ENCODE measurements around the gene APOD.
A peak's percentile ranks its signal among the peaks of the same experiment; 100 is the strongest.
"Not testable (repeated sequence)": the region's sequence is repeated elsewhere in the genome, so short reads cannot be mapped to it uniquely, and the experiment has no call there.

APOD gene

GRCh38 chr3:195583831-195584542 lies at the start of gene APOD:
Gene APOD (minus strand): TSS chr3:195583940. CDS start chr3:195579461, 4,479 bp downstream.
- H3K27me3 ChIP-seq (ENCODE audit: control insufficient read depth in 1 of 2, insufficient read depth in 2 of 2, low read length in 2 of 2) = no peaks in the 10 kb centered on the region
- no peak within 1 kb of the TSS for H3K9ac ChIP-seq (ENCODE audit: low read depth in 1 of 2, low read length in 2 of 2)

GRCh38 chr3:195633351-195633750 lies 49.6 kb upstream of the APOD start:
- H3K4me1 ChIP-seq (ENCODE audit: control insufficient read depth in 1 of 2, insufficient read depth in 2 of 2, low read length in 2 of 2); H3K27me3 ChIP-seq (ENCODE audit: control insufficient read depth in 1 of 2, insufficient read depth in 2 of 2, low read length in 2 of 2); H3K4me3 ChIP-seq (ENCODE audit: low read depth in 1 of 2, low read length in 2 of 2); H3K9me3 ChIP-seq (ENCODE audit: control insufficient read depth in 1 of 2, low read length in 2 of 2); H3K27ac ChIP-seq (ENCODE audit: low read depth, low read length); H3K9ac ChIP-seq (ENCODE audit: low read depth in 1 of 2, low read length in 2 of 2); H3K36me3 ChIP-seq (ENCODE audit: control insufficient read depth in 1 of 2, insufficient read depth in 2 of 2, low read length in 2 of 2): not testable (repeated sequence)

More at GRCh38 chr3:195583831-195584542, at the start of gene APOD:
- H3K36me3 ChIP-seq (ENCODE audit: control insufficient read depth in 1 of 2, insufficient read depth in 2 of 2, low read length in 2 of 2) = no peaks in the 10 kb centered on the region
- H3K4me1 ChIP-seq (ENCODE audit: control insufficient read depth in 1 of 2, insufficient read depth in 2 of 2, low read length in 2 of 2) = no peaks in the 10 kb centered on the region
- no peak within 1 kb of the TSS for H3K27ac ChIP-seq (ENCODE audit: low read depth, low read length)
- peak within 1 kb of the TSS in 1 of 2 donors; percentile 23 for H3K4me3 ChIP-seq (ENCODE audit: low read depth in 1 of 2, low read length in 2 of 2)
- H3K9me3 ChIP-seq (ENCODE audit: control insufficient read depth in 1 of 2, low read length in 2 of 2) = peaks cover 0 to under 1% of the 10 kb centered on the region in 2 donors

- H3K36me3 ChIP-seq (ENCODE audit: control insufficient read depth in 1 of 2, insufficient read depth in 2 of 2, low read length in 2 of 2); H3K4me1 ChIP-seq (ENCODE audit: control insufficient read depth in 1 of 2, insufficient read depth in 2 of 2, low read length in 2 of 2); H3K9me3 ChIP-seq (ENCODE audit: control insufficient read depth in 1 of 2, low read length in 2 of 2); H3K4me3 ChIP-seq (ENCODE audit: low read depth in 1 of 2, low read length in 2 of 2); H3K27me3 ChIP-seq (ENCODE audit: control insufficient read depth in 1 of 2, insufficient read depth in 2 of 2, low read length in 2 of 2); H3K27ac ChIP-seq (ENCODE audit: low read depth, low read length); H3K9ac ChIP-seq (ENCODE audit: low read depth in 1 of 2, low read length in 2 of 2): not testable (repeated sequence)
Observed at GRCh38 chr3:195632501-195633185, 48.9 kb upstream of the APOD start.

- not testable (repeated sequence) for H3K9ac ChIP-seq (ENCODE audit: low read depth in 1 of 2, low read length in 2 of 2); H3K27me3 ChIP-seq (ENCODE audit: control insufficient read depth in 1 of 2, insufficient read depth in 2 of 2, low read length in 2 of 2); H3K9me3 ChIP-seq (ENCODE audit: control insufficient read depth in 1 of 2, low read length in 2 of 2); H3K4me1 ChIP-seq (ENCODE audit: control insufficient read depth in 1 of 2, insufficient read depth in 2 of 2, low read length in 2 of 2); H3K36me3 ChIP-seq (ENCODE audit: control insufficient read depth in 1 of 2, insufficient read depth in 2 of 2, low read length in 2 of 2); H3K4me3 ChIP-seq (ENCODE audit: low read depth in 1 of 2, low read length in 2 of 2); H3K27ac ChIP-seq (ENCODE audit: low read depth, low read length)
Observed at GRCh38 chr3:195632046-195632445, 48.3 kb upstream of the APOD start.

- not testable (repeated sequence) for H3K36me3 ChIP-seq (ENCODE audit: control insufficient read depth in 1 of 2, insufficient read depth in 2 of 2, low read length in 2 of 2); H3K4me1 ChIP-seq (ENCODE audit: control insufficient read depth in 1 of 2, insufficient read depth in 2 of 2, low read length in 2 of 2); H3K4me3 ChIP-seq (ENCODE audit: low read depth in 1 of 2, low read length in 2 of 2); H3K27ac ChIP-seq (ENCODE audit: low read depth, low read length); H3K9me3 ChIP-seq (ENCODE audit: control insufficient read depth in 1 of 2, low read length in 2 of 2); H3K9ac ChIP-seq (ENCODE audit: low read depth in 1 of 2, low read length in 2 of 2); H3K27me3 ChIP-seq (ENCODE audit: control insufficient read depth in 1 of 2, insufficient read depth in 2 of 2, low read length in 2 of 2)
Observed at GRCh38 chr3:195630938-195631495, 47.3 kb upstream of the APOD start.

- not testable (repeated sequence) for H3K9ac ChIP-seq (ENCODE audit: low read depth in 1 of 2, low read length in 2 of 2); H3K4me1 ChIP-seq (ENCODE audit: control insufficient read depth in 1 of 2, insufficient read depth in 2 of 2, low read length in 2 of 2); H3K27me3 ChIP-seq (ENCODE audit: control insufficient read depth in 1 of 2, insufficient read depth in 2 of 2, low read length in 2 of 2); H3K27ac ChIP-seq (ENCODE audit: low read depth, low read length); H3K9me3 ChIP-seq (ENCODE audit: control insufficient read depth in 1 of 2, low read length in 2 of 2); H3K36me3 ChIP-seq (ENCODE audit: control insufficient read depth in 1 of 2, insufficient read depth in 2 of 2, low read length in 2 of 2); H3K4me3 ChIP-seq (ENCODE audit: low read depth in 1 of 2, low read length in 2 of 2)
Observed at GRCh38 chr3:195630086-195630917, 46.6 kb upstream of the APOD start.

- not testable (repeated sequence) for H3K27ac ChIP-seq (ENCODE audit: low read depth, low read length); H3K4me3 ChIP-seq (ENCODE audit: low read depth in 1 of 2, low read length in 2 of 2); H3K9me3 ChIP-seq (ENCODE audit: control insufficient read depth in 1 of 2, low read length in 2 of 2); H3K9ac ChIP-seq (ENCODE audit: low read depth in 1 of 2, low read length in 2 of 2); H3K36me3 ChIP-seq (ENCODE audit: control insufficient read depth in 1 of 2, insufficient read depth in 2 of 2, low read length in 2 of 2); H3K27me3 ChIP-seq (ENCODE audit: control insufficient read depth in 1 of 2, insufficient read depth in 2 of 2, low read length in 2 of 2); H3K4me1 ChIP-seq (ENCODE audit: control insufficient read depth in 1 of 2, insufficient read depth in 2 of 2, low read length in 2 of 2)
Observed at GRCh38 chr3:195629682-195630081, 45.9 kb upstream of the APOD start.

- not testable (repeated sequence) for H3K4me1 ChIP-seq (ENCODE audit: control insufficient read depth in 1 of 2, insufficient read depth in 2 of 2, low read length in 2 of 2); H3K27me3 ChIP-seq (ENCODE audit: control insufficient read depth in 1 of 2, insufficient read depth in 2 of 2, low read length in 2 of 2); H3K4me3 ChIP-seq (ENCODE audit: low read depth in 1 of 2, low read length in 2 of 2); H3K36me3 ChIP-seq (ENCODE audit: control insufficient read depth in 1 of 2, insufficient read depth in 2 of 2, low read length in 2 of 2); H3K9me3 ChIP-seq (ENCODE audit: control insufficient read depth in 1 of 2, low read length in 2 of 2); H3K27ac ChIP-seq (ENCODE audit: low read depth, low read length); H3K9ac ChIP-seq (ENCODE audit: low read depth in 1 of 2, low read length in 2 of 2)
Observed at GRCh38 chr3:195628386-195628920, 44.7 kb upstream of the APOD start.

- H3K9ac ChIP-seq (ENCODE audit: low read depth in 1 of 2, low read length in 2 of 2); H3K36me3 ChIP-seq (ENCODE audit: control insufficient read depth in 1 of 2, insufficient read depth in 2 of 2, low read length in 2 of 2); H3K4me1 ChIP-seq (ENCODE audit: control insufficient read depth in 1 of 2, insufficient read depth in 2 of 2, low read length in 2 of 2); H3K27me3 ChIP-seq (ENCODE audit: control insufficient read depth in 1 of 2, insufficient read depth in 2 of 2, low read length in 2 of 2); H3K4me3 ChIP-seq (ENCODE audit: low read depth in 1 of 2, low read length in 2 of 2); H3K9me3 ChIP-seq (ENCODE audit: control insufficient read depth in 1 of 2, low read length in 2 of 2); H3K27ac ChIP-seq (ENCODE audit: low read depth, low read length): not testable (repeated sequence)
Observed at GRCh38 chr3:195627515-195628385, 44.0 kb upstream of the APOD start.

All from duodenal mucosa (tissue), 2 donors.